Upper lobe of left lung (tissue), 4 donors: ENCODE data around the gene CDC45.

Experiments
- CTCF ChIP-seq, 6 experiments: fragments of 450-650 bp in 4 of 6; fragments of 200-600 bp in 2 of 6; sonication (generic) in 2 of 6; IDR thresholded peaks; one replicate each; pipeline ENCODE4 v1.5.1; 2016 to 2019; ENCODE audit warnings: antibody characterized with exemption in 6 of 6
- POLR2AphosphoS5 ChIP-seq, 2 donors: sonication (generic); formaldehyde crosslinking; IDR thresholded peaks; one replicate each; pipeline ENCODE4 v1.5.1; 2017; ENCODE audit warnings: antibody characterized with exemption in 2 of 2

- TF ChIP-seq POLR2AphosphoS5 (IDR thresholded peaks at IDR 0.05) (no peak), CTCF (IDR thresholded peaks at IDR 0.05) (no peak)
Observed at GRCh38 chr22:19451570-19451969, 28.1 kb upstream of the CDC45 start.
